ENCODE data around the gene MED16.

DNA sequence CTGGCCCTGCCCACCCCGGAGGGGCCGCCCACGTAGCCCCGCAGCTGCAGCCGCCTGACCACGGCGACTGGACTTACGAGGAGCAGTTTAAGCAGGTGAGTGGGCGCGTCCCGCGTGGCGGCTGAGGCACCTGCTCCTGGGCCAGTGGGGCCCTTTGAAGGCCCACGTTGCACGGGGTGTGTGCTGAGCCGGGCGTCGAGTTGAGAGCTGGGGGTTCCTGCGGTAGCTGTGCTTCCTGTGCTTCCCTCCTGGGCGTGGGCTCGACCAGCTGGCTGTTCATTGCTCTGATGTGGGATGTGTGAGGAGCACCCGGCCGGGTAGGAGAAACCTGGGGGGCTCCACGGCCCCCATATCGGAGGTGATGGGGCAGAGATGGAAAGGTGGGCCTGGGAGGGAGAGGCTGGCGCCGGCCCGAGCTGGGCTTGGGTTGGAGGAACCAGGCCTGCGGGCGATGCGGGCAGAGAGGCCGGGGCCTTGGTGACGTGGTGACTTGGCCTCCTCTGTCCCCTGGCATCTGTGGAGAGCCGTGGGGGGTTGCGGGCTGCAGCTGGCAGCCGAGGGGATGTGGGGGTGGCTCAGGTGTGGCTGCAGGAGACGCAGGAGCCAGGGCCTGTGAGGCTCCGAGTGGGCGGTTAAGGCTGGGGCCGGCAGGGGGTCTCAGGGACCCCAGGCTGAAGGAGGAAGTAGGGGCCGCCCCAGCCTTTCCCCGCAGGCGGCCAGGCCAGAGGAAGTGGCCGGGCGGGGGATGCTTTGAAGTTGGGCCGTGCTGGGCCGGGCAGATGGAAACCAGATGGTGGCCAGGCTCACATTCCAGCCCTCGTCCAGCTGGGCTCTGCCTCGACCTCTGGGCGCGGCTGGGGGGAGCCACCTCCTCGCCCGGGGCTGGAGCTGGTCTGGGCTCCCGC is 39.9 kb upstream of the MED16 start:
- TF ChIP-seq CTCF (IDR thresholded peaks at IDR 0.05) (peak in 1 of 3 donors; percentile 23), POLR2A (IDR thresholded peaks at IDR 0.05) (no peak), EP300 (IDR thresholded peaks at IDR 0.05) (no peak)
